GDM1 (cell line): ENCODE measurements around the gene GDAP1L1.
"Not testable (repeated sequence)": the region's sequence is repeated elsewhere in the genome, so short reads cannot be mapped to it uniquely, and the experiment has no call there.

Experiments
- DNase-seq: peaks from one replicate; lab custom pipeline; 2025; lab: John Stamatoyannopoulos, UW

GDAP1L1 gene

GRCh38 chr20:44302026-44302669 is 55.0 kb downstream of the GDAP1L1 start:
- DNase-seq: no peak

- no peak for DNase-seq
These were observed 55.6 kb downstream of the GDAP1L1 start for GRCh38 chr20:44302736-44303135.

- no peak for DNase-seq
These were observed 57.3 kb downstream of the GDAP1L1 start for GRCh38 chr20:44304383-44304782.

- no peak for DNase-seq
These were observed 59.8 kb downstream of the GDAP1L1 start for GRCh38 chr20:44306927-44307326.

- peak; percentile 3 for DNase-seq
These were observed 62.9 kb downstream of the GDAP1L1 start for GRCh38 chr20:44309763-44310663.

GRCh38 chr20:44310664-44311639 is 63.8 kb downstream of the GDAP1L1 start, which contains the start of gene FITM2:
FITM2 (minus strand) TSS chr20:44311202; CDS start chr20:44311148, 54 bp downstream.
- DNase-seq: peak; percentile 95

- no peak for DNase-seq
These were observed 67.8 kb downstream of the GDAP1L1 start for GRCh38 chr20:44314870-44315269.

- DNase-seq: no peak
These were observed 72.8 kb downstream of the GDAP1L1 start for GRCh38 chr20:44319839-44320422.

- DNase-seq: no peak
These were observed 77.2 kb downstream of the GDAP1L1 start for GRCh38 chr20:44324343-44324742.

- DNase-seq: no peak
These were observed 79.5 kb downstream of the GDAP1L1 start for GRCh38 chr20:44326391-44327159.

- not testable (repeated sequence) for DNase-seq
These were observed 80.6 kb downstream of the GDAP1L1 start for GRCh38 chr20:44327748-44328147.

- DNase-seq: no peak
These were observed 81.3 kb downstream of the GDAP1L1 start for GRCh38 chr20:44328428-44328827.
